GM23338 (cell line): ENCODE results near the gene PTOV1. TPM values are rescaled to one million over a fixed set of nuclear protein-coding genes. Genes with fewer than 3 reads are reported as not detected.

Experiments
- ATAC-seq: fragments of 200-7000 bp; cut with Tn5 transposase; 3 replicates; pipeline ENCODE4 v1.9.1; 2020
- DNase-seq: peaks from one replicate; pipeline ENCODE4 v3.0.0-alpha.2; 2015; ENCODE audit warnings: low spot score
- H2AFZ ChIP-seq: fragments of 200-600 bp; sonication (generic); 2 replicates; pipeline ENCODE4 v1.8.0; 2016; ENCODE audit warnings: antibody characterized with exemption, mild to moderate bottlenecking, moderate library complexity
- H3F3A ChIP-seq: fragments of 200-600 bp; sonication (generic); replicated peaks from 2 replicates; pipeline ENCODE4 v1.8.0; 2017; ENCODE audit warnings: antibody characterized with exemption, mixed run types, low read depth
- H3K27ac ChIP-seq: fragments of 200-600 bp; sonication (generic); 2 replicates; pipeline ENCODE4 v1.6.1; 2016; ENCODE audit warnings: low read depth
- H3K27me3 ChIP-seq: fragments of 200-600 bp; sonication (generic); 2 replicates; pipeline ENCODE4 v1.8.0; 2016; ENCODE audit warnings: mild to moderate bottlenecking, mixed run types, moderate library complexity; ENCODE audit not compliant: insufficient read depth
- H3K36me3 ChIP-seq: fragments of 200-600 bp; sonication (generic); 2 replicates; pipeline ENCODE4 v1.8.0; 2016; ENCODE audit warnings: mild to moderate bottlenecking; ENCODE audit not compliant: insufficient read depth
- H3K4me1 ChIP-seq: fragments of 200-600 bp; sonication (generic); 2 replicates; pipeline ENCODE4 v1.8.0; 2016; ENCODE audit warnings: mild to moderate bottlenecking, moderate library complexity; ENCODE audit not compliant: insufficient read depth
- H3K4me2 ChIP-seq: fragments of 200-600 bp; sonication (generic); 2 replicates; pipeline ENCODE4 v1.7.1; 2017; ENCODE audit warnings: mixed run types
- H3K4me3 ChIP-seq: fragments of 200-600 bp; sonication (generic); 2 replicates; pipeline ENCODE4 v1.6.1; 2016; ENCODE audit warnings: mixed run types
- H3K79me2 ChIP-seq: fragments of 200-600 bp; sonication (generic); replicated peaks from 2 replicates; pipeline ENCODE4 v1.8.0; 2017; ENCODE audit warnings: mild to moderate bottlenecking; ENCODE audit not compliant: insufficient read depth
- H3K9me2 ChIP-seq: fragments of 200-600 bp; sonication (generic); 2 replicates; pipeline ENCODE4 v1.8.0; 2017; ENCODE audit not compliant: insufficient read depth
- H4K20me1 ChIP-seq: fragments of 200-600 bp; sonication (generic); replicated peaks from 2 replicates; pipeline ENCODE4 v1.8.0; 2017; ENCODE audit warnings: mild to moderate bottlenecking; ENCODE audit not compliant: insufficient read depth
- H3K27ac Mint-ChIP-seq: 2 replicates; pipeline ENCODE4 v1.8.0; 2020; ENCODE audit warnings: inconsistent platforms, mild to moderate bottlenecking, moderate library complexity, mixed read lengths
- H3K27me3 Mint-ChIP-seq: 3 replicates; pipeline ENCODE4 v1.8.0; 2022; ENCODE audit warnings: low read depth, mild to moderate bottlenecking, moderate library complexity, mixed read lengths, inconsistent platforms; ENCODE audit not compliant: insufficient read depth, poor library complexity
- H3K36me3 Mint-ChIP-seq: 3 replicates; pipeline ENCODE4 v1.8.0; 2021; ENCODE audit warnings: low read depth, mild to moderate bottlenecking, inconsistent platforms, moderate library complexity, mixed read lengths
- H3K4me1 Mint-ChIP-seq: 3 replicates; pipeline ENCODE4 v1.8.0; 2020; ENCODE audit warnings: mild to moderate bottlenecking, inconsistent platforms, mixed read lengths
- H3K4me3 Mint-ChIP-seq: 3 replicates; pipeline ENCODE4 v1.8.0; 2021; ENCODE audit warnings: moderate library complexity, mild to moderate bottlenecking, inconsistent platforms, mixed read lengths
- H3K9me3 Mint-ChIP-seq: 3 replicates; pipeline ENCODE4 v1.8.0; 2020; ENCODE audit warnings: moderate library complexity, mild to moderate bottlenecking, inconsistent platforms, mixed read lengths
- EZH2phosphoT487 ChIP-seq: fragments of 200-600 bp; sonication (generic); IDR thresholded peaks from one replicate; pipeline ENCODE4 v1.8.1; 2018; ENCODE audit warnings: antibody characterized with exemption; ENCODE audit not compliant: unreplicated experiment
- JUNB ChIP-seq: IDR thresholded peaks from one replicate; pipeline ENCODE4 v1.6.1; 2016; ENCODE audit warnings: antibody characterized with exemption; ENCODE audit not compliant: unreplicated experiment
- NANOG ChIP-seq: IDR thresholded peaks from 2 replicates; pipeline ENCODE4 v1.6.1; 2016; ENCODE audit warnings: antibody characterized with exemption, borderline replicate concordance
- POLR2AphosphoS5 ChIP-seq: IDR thresholded peaks from 2 replicates; pipeline ENCODE4 v1.6.1; 2016; ENCODE audit warnings: antibody characterized with exemption, low read depth
- ZNF114 ChIP-seq: fragments of 250-450 bp; sonication (Bioruptor Pico); IDR thresholded peaks from 2 replicates; pipeline ENCODE4 v1.5.0; 2020; ENCODE audit warnings: mild to moderate bottlenecking, moderate library complexity
- ZNF331 ChIP-seq: fragments of 250-450 bp; sonication (Bioruptor Pico); IDR thresholded peaks from 2 replicates; pipeline ENCODE4 v1.5.0; 2020; ENCODE audit warnings: low read depth, mild to moderate bottlenecking, moderate library complexity
- ZNF462 ChIP-seq: fragments of 250-450 bp; sonication (Bioruptor Pico); IDR thresholded peaks from 2 replicates; pipeline ENCODE4 v1.5.0; 2020; ENCODE audit warnings: mild to moderate bottlenecking, moderate library complexity
- polyA plus RNA-seq: library from polyadenylated mRNA; unstranded; fragments of >200 nt; fragmentation: Nextera tagmentation; extraction: Ambion mirVana; gene quantifications from 2 replicates; pipeline ENCODE4 v1.2.1, GENCODE V29; 2016
- total RNA-seq: library from RNA; depleted of rRNA; stranded (reverse); fragments of >200 nt; shearing (Covaris generic); gene quantifications from 2 replicates; pipeline ENCODE4 v1.2.3, GENCODE V29; 2014

Gene PTOV1
- total and polyA plus RNA-seq, 2 experiments from 2014 or later, result 188 to 209 TPM

- Histone ChIP-seq H3K79me2 (peaks cover 25% of the 10 kb centered on the region), H3K27ac (no peak overlapping the region), H3K4me2 (no peak overlapping the region), H2AFZ (no peak overlapping the region), H3K4me1 (peaks cover 21% of the 10 kb centered on the region), H3K36me3 (no peaks in the 10 kb centered on the region; the same call in 1 of the 2 replicates), H4K20me1 (peaks cover 25% of the 10 kb centered on the region), H3F3A (peaks cover 53% of the 10 kb centered on the region), H3K27me3 (no peaks in the 10 kb centered on the region), H3K4me3 (no peak overlapping the region), H3K9me2 (no peaks in the 10 kb centered on the region)
- Mint-ChIP-seq H3K4me1 (peaks cover 21% of the 10 kb centered on the region), H3K36me3 (peaks cover 67% of the 10 kb centered on the region), H3K4me3 (no peak overlapping the region), H3K27me3 (peaks cover 55% of the 10 kb centered on the region), H3K27ac (no peak overlapping the region), H3K9me3 (peaks cover 9% of the 10 kb centered on the region)
- DNase-seq (no peak), ATAC-seq (no peak)
- TF ChIP-seq EZH2phosphoT487 (no peak), POLR2AphosphoS5 (no peak), NANOG (no peak), JUNB (no peak), ZNF462 (CRISPR knock-in tag) (no peak), ZNF114 (no peak), ZNF331 (CRISPR knock-in tag) (no peak)
Measured at GRCh38 chr19:49854378-49855263, 3.7 kb downstream of the PTOV1 start.
